ENCODE measurements around the gene C2orf66.

Gene C2orf66

GRCh38 chr2:196809260-196809659 lies at the start of gene C2orf66:
TSS of gene C2orf66 (minus strand) at chr2:196809355. CDS start at chr2:196809336, 19 bp downstream.
- DNase-seq (ENCODE audit: low spot score) = no peak

GRCh38 chr2:196854629-196855028 lies 45.5 kb upstream of the C2orf66 start:
- DNase-seq (ENCODE audit: low spot score) = no peak

- peak; percentile 67 for DNase-seq (ENCODE audit: low spot score)
Observed at GRCh38 chr2:196853301-196854087, 44.3 kb upstream of the C2orf66 start.

GRCh38 chr2:196851088-196851487 lies 41.9 kb upstream of the C2orf66 start:
- no peak for DNase-seq (ENCODE audit: low spot score)

GRCh38 chr2:196849895-196850294 lies 40.7 kb upstream of the C2orf66 start:
- DNase-seq (ENCODE audit: low spot score) = peak; percentile 14

GRCh38 chr2:196846295-196846694 lies 37.1 kb upstream of the C2orf66 start:
- no peak for DNase-seq (ENCODE audit: low spot score)

- DNase-seq (ENCODE audit: low spot score) = no peak
Observed at GRCh38 chr2:196845371-196845770, 36.2 kb upstream of the C2orf66 start.

- DNase-seq (ENCODE audit: low spot score) = no peak
Observed at GRCh38 chr2:196840171-196840570, 31.0 kb upstream of the C2orf66 start.

- DNase-seq (ENCODE audit: low spot score) = no peak
Observed at GRCh38 chr2:196839574-196839973, 30.4 kb upstream of the C2orf66 start.

GRCh38 chr2:196836440-196836839 lies 27.3 kb upstream of the C2orf66 start:
- DNase-seq (ENCODE audit: low spot score) = no peak

- no peak for DNase-seq (ENCODE audit: low spot score)
Observed at GRCh38 chr2:196830701-196831100, 21.5 kb upstream of the C2orf66 start.

GRCh38 chr2:196827356-196827755 lies 18.2 kb upstream of the C2orf66 start:
- no peak for DNase-seq (ENCODE audit: low spot score)

- DNase-seq (ENCODE audit: low spot score) = peak; percentile 8
Observed at GRCh38 chr2:196823750-196824522, 14.8 kb upstream of the C2orf66 start.

- no peak for DNase-seq (ENCODE audit: low spot score)
Observed at GRCh38 chr2:196821195-196821594, 12.0 kb upstream of the C2orf66 start.

- DNase-seq (ENCODE audit: low spot score) = no peak
Observed at GRCh38 chr2:196808083-196808665, 981 bp downstream of the C2orf66 start.

GRCh38 chr2:196804381-196804780 lies 4.8 kb downstream of the C2orf66 start:
- DNase-seq (ENCODE audit: low spot score) = no peak

- DNase-seq (ENCODE audit: low spot score) = no peak
Observed at GRCh38 chr2:196802401-196802800, 6.8 kb downstream of the C2orf66 start.

GRCh38 chr2:196801674-196802261 lies 7.4 kb downstream of the C2orf66 start:
- peak; percentile 35 for DNase-seq (ENCODE audit: low spot score)

GRCh38 chr2:196798980-196799379 lies 10.2 kb downstream of the C2orf66 start:
- no peak for DNase-seq (ENCODE audit: low spot score)

- DNase-seq (ENCODE audit: low spot score) = no peak
Observed at GRCh38 chr2:196792865-196793264, 16.3 kb downstream of the C2orf66 start.

- no peak for DNase-seq (ENCODE audit: low spot score)
Observed at GRCh38 chr2:196783431-196784094, 25.6 kb downstream of the C2orf66 start.

GRCh38 chr2:196767101-196767500 lies 42.1 kb downstream of the C2orf66 start:
- DNase-seq (ENCODE audit: low spot score) = no peak

Data from LoVo (cell line).